Measurements from ENCODE around the gene JAZF1. TPM values are rescaled to one million over a fixed set of nuclear protein-coding genes. Genes with fewer than 3 reads are reported as not detected.

JAZF1 gene
- total RNA-seq, 3 donors from 2014 or later, result 8.6 to 27.4 (median 10.5) TPM

DNA sequence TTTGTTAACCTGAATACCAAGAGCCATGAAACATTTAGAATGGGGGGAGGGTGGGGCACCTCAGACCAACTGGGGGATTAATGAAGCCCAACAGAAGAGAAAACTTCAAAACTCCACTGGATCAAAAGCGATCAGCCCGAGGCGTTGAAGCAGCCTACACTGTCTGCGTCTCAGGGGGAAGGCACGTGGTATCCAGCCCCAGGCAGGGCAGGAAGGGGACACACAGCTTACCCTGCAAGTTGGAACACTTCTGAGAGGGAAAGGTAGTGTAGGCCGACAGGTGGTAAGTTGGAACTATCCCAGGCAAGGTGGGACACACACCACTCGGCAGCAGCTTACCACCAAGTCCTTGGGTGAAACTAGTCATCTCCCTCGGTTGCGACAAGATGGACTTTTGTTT, 337.7 kb downstream of the JAZF1 start:
- TF ChIP-seq POLR2AphosphoS5 (IDR thresholded peaks at IDR 0.05) (no peak), POLR2A (IDR thresholded peaks at IDR 0.05) (no peak)
- TF ChIP-seq, protein P1, sequence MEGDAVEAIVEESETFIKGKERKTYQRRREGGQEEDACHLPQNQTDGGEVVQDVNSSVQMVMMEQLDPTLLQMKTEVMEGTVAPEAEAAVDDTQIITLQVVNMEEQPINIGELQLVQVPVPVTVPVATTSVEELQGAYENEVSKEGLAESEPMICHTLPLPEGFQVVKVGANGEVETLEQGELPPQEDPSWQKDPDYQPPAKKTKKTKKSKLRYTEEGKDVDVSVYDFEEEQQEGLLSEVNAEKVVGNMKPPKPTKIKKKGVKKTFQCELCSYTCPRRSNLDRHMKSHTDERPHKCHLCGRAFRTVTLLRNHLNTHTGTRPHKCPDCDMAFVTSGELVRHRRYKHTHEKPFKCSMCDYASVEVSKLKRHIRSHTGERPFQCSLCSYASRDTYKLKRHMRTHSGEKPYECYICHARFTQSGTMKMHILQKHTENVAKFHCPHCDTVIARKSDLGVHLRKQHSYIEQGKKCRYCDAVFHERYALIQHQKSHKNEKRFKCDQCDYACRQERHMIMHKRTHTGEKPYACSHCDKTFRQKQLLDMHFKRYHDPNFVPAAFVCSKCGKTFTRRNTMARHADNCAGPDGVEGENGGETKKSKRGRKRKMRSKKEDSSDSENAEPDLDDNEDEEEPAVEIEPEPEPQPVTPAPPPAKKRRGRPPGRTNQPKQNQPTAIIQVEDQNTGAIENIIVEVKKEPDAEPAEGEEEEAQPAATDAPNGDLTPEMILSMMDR (IDR thresholded peaks at IDR 0.05), result no peak
- DNase-seq (ENCODE audit: low spot score in 2 of 2), result no peak
- Histone ChIP-seq H3K27me3 (no peaks in the 10 kb centered on the region), H3K27ac (no peak overlapping the region), H3K4me3 (no peak overlapping the region), H3K4me1 (no peaks in the 10 kb centered on the region), H3K36me3 (no peaks in the 10 kb centered on the region), H3K9me3 (no peaks in the 10 kb centered on the region)
- intact Hi-C loops (cut with DNase I; ENCODE audit: low total_unique reads), result no loop called here

DNA sequence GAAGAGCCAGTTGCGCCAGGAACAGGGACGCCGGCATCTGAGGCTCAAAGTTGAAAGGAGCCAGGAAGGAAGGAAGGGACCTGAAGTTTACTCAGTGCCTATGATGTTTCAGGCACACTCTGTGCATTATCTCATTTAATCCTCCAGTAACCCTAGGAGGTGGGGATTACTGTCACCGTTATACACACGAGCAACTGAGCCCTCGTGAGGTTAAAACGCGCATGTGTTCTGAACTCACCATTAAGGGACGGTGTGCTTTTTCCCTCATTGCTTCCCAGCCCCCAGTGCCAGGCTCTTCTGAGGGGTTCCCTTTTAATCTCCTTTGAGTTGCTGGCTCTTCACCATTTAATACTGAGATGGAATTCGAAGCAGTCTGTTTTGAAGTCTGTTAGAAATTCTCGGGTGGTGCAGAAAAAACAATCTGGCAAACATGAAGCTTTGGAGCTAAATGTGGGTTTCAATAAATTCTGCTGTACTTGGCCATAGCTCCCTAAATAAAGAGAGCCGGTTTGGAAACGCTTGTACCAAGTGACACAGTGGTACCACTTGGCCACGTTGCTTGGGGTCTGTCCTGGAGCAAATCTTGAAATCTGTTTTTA, 338.4 kb downstream of the JAZF1 start:
- H3K9me3 ChIP-seq, result no peaks in the 10 kb centered on the region
- intact Hi-C loops (cut with DNase I; ENCODE audit: low total_unique reads), result no loop called here
- no peak overlapping the region for H3K4me3 ChIP-seq
- no peaks in the 10 kb centered on the region for H3K27me3 ChIP-seq
- H3K4me1 ChIP-seq, result no peaks in the 10 kb centered on the region
- no peaks in the 10 kb centered on the region for H3K36me3 ChIP-seq
- TF ChIP-seq POLR2AphosphoS5 (IDR thresholded peaks at IDR 0.05), result no peak
- no peak for TF ChIP-seq POLR2A (IDR thresholded peaks at IDR 0.05)
- TF ChIP-seq, protein P1 (IDR thresholded peaks at IDR 0.05), result no peak
- no peak overlapping the region for H3K27ac ChIP-seq
- no peak for DNase-seq (ENCODE audit: low spot score in 2 of 2)

DNA sequence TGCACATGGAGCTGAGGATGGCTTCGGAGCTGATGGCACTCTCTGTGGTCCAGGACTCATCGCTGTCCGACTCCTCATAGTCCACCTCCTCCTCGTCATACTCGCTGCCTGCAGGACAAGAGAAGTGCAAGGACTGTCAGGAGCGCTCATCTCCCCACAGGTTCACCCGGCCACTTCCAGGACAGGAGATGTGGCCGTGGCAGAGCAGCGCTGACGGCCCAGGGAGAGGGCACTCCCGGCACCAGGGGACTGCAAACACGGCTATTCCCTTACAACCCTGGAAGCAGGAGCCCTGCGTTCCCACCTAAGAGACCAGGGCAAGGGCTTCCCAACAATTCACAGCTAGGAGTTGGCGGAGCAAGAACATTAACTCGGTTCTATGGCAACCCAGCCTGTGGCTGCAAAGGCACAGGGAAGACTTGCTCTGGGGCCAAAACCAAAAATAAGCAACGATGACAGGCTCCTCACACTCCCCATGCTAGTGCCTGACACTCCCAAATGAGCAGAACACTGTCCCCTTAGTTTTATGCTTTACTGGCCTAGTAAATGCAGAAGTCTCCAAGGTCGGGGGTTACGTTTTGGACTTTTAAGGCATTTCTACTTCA, 339.7 kb downstream of the JAZF1 start:
- no peaks in the 10 kb centered on the region for H3K27me3 ChIP-seq
- H3K27ac ChIP-seq, result no peak overlapping the region
- H3K4me3 ChIP-seq, result no peak overlapping the region
- no peaks in the 10 kb centered on the region for H3K9me3 ChIP-seq
- H3K4me1 ChIP-seq, result no peaks in the 10 kb centered on the region
- intact Hi-C loops (cut with DNase I; ENCODE audit: low total_unique reads), result no loop called here
- H3K36me3 ChIP-seq, result no peaks in the 10 kb centered on the region
- TF ChIP-seq POLR2AphosphoS5 (IDR thresholded peaks at IDR 0.05) (no peak), POLR2A (IDR thresholded peaks at IDR 0.05) (no peak)
- TF ChIP-seq, protein P1 (IDR thresholded peaks at IDR 0.05), result no peak
- no peak for DNase-seq (ENCODE audit: low spot score in 2 of 2)

DNA sequence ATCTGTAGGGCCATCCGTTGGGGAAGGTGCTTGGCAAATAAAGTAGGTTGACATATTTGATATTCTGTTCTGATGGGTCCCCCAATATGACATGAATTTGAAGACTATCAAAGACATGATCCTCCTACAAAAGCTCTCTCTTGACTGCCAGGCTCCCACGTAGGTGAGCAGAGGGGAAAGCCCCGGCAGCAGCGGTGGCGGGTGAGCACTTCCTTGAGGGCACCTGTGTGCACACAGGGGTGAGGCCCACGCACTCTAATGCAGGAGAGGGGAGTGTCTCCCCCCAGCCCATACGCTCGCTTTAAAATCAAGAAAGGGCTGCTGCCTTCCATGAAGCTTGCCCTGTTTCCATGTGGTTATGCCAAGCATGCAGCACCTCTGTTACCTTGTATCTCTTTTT, 340.3 kb downstream of the JAZF1 start:
- Histone ChIP-seq H3K9me3 (no peaks in the 10 kb centered on the region), H3K4me3 (no peak overlapping the region), H3K27me3 (no peaks in the 10 kb centered on the region), H3K4me1 (no peaks in the 10 kb centered on the region), H3K36me3 (no peaks in the 10 kb centered on the region), H3K27ac (no peak overlapping the region)
- DNase-seq (ENCODE audit: low spot score in 2 of 2), result no peak
- intact Hi-C loops (cut with DNase I; ENCODE audit: low total_unique reads), result no loop called here
- TF ChIP-seq POLR2A (IDR thresholded peaks at IDR 0.05) (no peak), POLR2AphosphoS5 (IDR thresholded peaks at IDR 0.05) (no peak)
- TF ChIP-seq, protein P1 (IDR thresholded peaks at IDR 0.05), result no peak

DNA sequence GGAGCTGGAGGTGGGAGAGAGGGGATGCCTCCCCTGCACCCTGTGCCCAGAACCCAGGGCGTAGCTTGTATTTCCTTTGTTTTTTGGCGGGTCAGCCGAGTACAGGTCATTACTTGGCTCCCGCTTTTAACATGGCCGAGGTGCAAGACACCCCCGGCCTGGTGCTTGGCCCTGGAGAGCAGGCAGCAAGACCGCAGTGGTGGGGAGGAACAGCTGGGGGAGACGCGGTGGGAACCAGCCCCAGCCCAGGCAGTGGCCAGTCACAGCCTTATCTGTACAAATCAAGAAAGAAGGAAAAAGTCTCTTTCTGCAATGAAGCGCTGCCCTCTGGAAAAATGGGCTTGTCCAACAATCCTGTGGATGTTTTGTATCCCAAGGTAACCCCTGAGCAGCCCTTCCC, 341.5 kb downstream of the JAZF1 start:
- no peak overlapping the region for H3K27ac ChIP-seq
- H3K36me3 ChIP-seq, result no peaks in the 10 kb centered on the region
- DNase-seq (ENCODE audit: low spot score in 2 of 2), result no peak
- H3K4me3 ChIP-seq, result no peak overlapping the region
- no peaks in the 10 kb centered on the region for H3K9me3 ChIP-seq
- no peaks in the 10 kb centered on the region for H3K27me3 ChIP-seq
- no peak for TF ChIP-seq POLR2AphosphoS5 (IDR thresholded peaks at IDR 0.05)
- TF ChIP-seq, protein P1 (IDR thresholded peaks at IDR 0.05), result no peak
- no peak for TF ChIP-seq POLR2A (IDR thresholded peaks at IDR 0.05)
- intact Hi-C loops (cut with DNase I; ENCODE audit: low total_unique reads), result no loop called here
- no peaks in the 10 kb centered on the region for H3K4me1 ChIP-seq

Measured in breast epithelium (tissue), 4 donors.